TTC549 (cell line): Measurements from ENCODE around the gene CEP83.
"Not testable (repeated sequence)": the region's sequence is repeated elsewhere in the genome, so short reads cannot be mapped to it uniquely, and the experiment has no call there.

Source experiments
- FAIRE-seq: peaks from 2 replicates; lab custom pipeline; 2012; peaks lifted over from hg19 to GRCh38; lab: Jason Lieb, UNC

Gene CEP83, protein sequence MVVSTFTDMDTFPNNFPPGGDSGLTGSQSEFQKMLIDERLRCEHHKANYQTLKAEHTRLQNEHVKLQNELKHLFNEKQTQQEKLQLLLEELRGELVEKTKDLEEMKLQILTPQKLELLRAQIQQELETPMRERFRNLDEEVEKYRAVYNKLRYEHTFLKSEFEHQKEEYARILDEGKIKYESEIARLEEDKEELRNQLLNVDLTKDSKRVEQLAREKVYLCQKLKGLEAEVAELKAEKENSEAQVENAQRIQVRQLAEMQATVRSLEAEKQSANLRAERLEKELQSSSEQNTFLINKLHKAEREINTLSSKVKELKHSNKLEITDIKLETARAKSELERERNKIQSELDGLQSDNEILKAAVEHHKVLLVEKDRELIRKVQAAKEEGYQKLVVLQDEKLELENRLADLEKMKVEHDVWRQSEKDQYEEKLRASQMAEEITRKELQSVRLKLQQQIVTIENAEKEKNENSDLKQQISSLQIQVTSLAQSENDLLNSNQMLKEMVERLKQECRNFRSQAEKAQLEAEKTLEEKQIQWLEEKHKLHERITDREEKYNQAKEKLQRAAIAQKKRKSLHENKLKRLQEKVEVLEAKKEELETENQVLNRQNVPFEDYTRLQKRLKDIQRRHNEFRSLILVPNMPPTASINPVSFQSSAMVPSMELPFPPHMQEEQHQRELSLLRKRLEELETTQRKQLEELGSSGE

DNA sequence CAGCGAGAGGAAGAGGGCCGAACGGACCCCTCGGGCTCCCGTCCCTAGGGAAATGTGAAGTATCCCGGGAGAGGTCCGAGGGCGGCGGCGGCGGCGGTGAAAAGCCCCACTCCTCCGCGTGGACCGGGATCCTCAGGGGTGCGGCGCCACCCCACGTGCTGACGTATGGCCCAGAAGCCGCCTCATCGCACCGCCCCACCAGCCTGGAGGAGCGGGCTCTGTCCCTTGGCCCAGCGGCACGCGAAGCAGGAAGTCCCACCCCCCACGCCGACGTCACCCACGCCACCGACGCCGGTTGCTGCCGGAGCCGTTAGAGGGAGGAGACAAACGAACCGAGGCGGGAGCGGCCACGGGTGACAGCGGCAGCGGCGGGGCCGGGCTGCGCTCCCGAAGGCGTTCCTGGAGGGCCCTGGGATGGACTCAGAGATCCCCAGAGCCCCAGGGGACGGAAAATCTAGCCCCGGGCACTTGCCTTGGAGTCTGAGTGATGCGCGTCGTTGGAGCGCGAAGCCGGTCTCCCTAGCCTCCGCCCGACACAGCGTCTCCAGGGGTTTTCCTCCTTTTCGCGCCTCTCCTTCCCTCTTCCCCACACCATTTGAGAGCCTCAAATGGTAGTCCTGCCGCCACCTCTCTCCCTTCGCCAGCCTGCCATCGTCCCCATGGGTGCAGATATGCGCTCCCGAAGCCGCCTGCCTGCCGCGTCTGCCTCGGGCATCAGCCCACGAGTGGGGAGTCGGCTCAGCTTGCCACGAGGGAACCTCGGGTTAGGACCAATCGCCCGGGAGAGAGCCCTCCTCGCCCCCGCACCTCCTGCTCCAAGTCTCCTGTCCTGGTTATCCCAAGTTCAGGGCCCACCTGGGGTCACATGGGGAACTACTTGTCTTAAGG, at the start of gene CEP83:
Gene CEP83, minus strand, starts transcription at position 140 of the 888 bp plus-strand sequence. CDS start 47,377 bp downstream, outside the sequence.
- FAIRE-seq, result no peak

DNA sequence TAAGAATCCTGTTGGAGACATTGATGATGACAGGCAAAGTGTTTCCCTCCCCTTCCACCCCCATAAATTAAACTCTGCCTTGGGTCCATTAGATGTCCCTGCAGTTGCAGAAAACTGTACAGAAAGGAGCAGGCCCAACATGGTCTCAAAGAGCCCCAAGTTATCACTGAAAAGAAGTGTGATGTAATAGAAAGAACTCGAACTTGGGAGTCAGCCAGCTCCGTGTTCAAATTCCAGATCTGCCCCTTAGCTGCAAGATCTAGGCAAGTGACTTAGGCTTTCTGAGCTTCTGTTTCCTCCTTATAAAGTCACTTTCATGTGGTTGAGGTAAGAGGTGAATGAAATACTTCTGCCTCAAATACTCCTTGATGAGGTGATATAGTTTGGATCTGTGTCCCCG, 49.6 kb upstream of the CEP83 start:
- FAIRE-seq, result no peak

DNA sequence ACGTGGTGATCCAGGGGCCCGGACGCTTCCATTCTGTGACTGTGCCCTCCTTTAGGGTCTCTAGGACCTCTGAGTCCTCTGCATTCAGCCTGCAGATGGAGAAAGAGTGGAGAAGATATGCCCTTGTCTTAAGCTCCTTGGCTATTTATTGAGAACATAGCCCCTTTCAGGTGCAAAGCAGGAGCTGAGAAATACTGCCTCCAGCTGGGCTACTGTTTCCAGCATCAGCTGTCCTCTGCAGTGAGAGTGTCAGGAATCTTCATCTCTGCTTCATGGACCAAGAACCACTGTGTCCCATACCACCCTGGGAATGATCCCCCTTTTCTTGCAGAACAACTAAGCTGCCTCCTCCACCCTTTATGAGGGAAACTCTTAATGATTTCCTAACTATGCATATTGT, 47.8 kb upstream of the CEP83 start:
- FAIRE-seq, result no peak

DNA sequence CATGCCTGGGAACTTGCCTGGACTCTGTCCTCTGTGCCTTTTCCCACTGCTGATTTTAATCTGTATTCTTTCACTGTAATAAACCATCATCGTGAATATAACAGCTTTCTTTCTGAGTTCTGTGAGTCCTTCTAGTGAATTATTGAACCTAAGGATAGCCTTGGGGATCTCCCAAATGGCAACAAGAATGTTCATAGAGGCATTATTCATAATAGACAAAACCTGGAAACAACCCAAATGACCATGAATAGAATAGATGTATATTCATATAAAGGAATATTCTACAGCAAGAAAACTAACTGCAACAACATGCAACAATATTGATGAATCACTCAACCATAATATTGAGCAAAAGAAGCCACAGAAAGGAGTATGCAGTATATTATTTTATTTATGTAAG, 44.7 kb upstream of the CEP83 start:
- no peak for FAIRE-seq

DNA sequence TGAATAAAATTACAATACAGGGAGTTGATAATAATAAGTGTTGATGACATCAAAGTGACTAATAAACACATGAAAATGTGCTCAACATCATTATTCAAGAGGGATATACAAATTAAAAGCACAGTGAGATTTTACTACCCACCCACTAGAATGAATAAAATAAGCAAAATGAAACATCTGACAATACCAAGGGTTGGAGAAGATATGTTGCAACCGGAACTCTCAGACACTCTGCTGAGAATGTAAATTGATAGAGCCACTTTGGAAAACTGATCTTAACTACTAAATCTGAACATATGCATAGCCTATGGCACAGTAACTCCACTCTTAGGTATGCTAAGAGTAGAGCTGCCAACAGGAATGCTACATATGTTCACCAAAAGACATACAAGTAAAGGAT, 44.0 kb upstream of the CEP83 start:
- no peak for FAIRE-seq

DNA sequence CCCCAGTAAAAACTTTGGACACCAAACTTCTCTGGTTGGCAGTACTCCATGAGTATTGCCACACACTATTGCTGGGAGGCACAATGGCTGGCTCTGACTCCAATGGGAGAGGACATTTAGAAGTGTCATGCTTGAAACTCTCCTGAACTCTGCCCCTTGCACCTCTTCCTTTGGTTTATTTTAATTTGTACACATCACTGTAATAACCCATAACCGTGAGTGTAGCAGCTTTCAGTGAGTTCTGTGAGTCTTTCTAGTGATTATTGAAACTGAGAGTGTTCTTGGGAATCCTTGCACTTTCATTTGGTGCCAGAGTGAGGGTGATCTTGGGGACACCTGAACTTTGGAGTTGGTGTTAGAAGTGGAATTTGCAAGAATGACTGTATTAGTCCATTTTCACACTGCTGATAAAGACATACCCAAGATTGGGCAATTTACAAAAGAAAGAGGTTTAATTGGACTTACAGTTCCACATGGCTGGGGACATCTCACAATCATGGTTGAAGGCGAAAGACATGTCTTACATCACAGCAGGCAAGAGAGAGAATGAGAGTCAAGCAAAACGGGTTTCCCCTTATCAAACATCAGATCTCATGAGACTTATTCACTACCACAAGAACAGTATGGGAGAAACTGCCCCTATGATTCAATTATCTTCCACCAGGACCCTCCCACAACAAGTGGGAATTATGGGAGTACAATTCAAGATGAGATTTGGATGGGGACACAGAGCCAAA, 41.3 kb upstream of the CEP83 start:
- no peak for FAIRE-seq

DNA sequence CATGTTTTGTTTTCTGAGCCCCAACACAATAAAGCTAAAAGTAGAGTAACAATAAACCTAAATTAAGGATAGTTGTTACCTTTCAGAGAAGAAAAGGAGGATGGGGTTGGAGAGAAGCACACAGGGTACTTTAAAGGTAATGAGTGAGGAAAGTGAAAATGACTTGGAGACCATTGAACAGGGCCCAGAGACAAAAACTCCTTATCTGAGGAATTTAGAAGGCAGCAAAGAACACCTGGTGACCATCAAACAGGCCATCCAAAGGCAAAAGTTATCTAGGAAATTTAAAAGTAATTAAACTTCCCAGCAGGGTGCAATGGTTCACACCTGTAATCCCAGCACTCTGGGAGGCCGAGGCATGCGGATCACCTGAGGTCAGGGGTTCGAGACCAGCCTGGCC, 39.0 kb upstream of the CEP83 start:
- no peak for FAIRE-seq

DNA sequence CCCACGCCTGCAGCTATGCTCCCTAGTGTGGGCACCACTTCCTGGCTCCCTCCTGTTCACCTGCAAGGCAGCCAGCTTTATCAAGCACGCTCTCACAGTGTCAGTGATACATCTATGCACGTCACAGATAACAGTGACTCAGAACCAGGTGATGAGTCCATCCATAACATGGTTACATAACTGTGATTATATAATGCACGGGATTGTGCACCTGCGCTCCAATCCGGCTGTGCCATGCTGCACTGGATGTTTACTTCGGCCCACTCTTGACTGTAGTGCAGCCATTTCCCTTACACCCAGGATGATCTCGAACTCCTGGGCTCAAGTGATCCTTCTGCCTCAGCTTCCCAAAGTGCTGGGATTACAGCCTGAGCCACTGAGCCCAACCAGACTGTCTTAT, 38.4 kb upstream of the CEP83 start:
- FAIRE-seq, result no peak

DNA sequence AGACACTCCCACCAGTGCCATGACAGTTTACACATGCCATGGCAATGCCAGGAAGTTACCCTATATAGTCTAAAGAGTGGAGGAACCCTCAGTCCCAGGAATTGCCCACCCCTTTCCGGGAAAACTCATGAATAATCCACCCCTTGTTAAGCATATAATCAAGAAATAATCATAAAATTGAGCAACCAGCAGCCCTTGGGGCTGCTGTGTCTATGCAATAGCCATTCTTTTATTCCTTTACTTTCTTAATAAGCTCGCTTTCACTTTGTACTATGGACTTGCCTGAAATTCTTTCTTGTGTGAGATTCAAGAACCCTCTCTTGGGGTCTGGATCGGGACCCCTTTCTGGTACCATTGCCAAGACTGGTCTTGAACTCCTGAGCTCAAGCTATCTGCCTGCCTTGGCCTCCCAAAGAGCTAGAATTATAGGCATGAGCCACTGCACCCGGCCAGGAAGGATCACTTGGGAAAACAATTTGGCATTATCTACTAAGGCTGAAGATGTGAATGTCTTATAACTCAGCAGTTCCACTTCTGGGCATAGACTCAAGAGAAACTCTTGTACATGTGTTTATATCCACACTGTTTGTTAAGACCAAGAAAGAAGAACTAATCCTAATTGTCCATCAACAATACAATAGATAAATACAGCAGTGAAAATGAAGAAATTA, 35.9 kb upstream of the CEP83 start:
- no peak for FAIRE-seq

DNA sequence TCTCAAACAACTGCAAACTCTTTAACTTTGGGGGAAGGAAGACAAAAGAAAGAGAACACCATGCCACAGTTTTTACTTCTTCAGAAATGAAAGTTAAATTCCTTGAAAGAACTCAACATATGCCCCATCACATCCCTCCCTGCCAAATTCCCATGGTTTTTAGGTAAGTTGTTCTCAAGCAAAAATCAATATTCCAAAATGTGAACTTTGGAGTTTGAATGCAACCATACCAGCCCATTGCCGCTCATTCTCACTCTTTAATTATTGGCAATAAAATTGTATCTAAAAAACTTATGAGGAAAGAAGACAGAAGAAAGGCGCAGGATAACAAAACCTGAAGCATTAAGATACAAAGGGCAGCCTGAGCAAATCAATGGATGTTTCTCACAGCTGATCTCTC, 31.8 kb upstream of the CEP83 start:
- no peak for FAIRE-seq

DNA sequence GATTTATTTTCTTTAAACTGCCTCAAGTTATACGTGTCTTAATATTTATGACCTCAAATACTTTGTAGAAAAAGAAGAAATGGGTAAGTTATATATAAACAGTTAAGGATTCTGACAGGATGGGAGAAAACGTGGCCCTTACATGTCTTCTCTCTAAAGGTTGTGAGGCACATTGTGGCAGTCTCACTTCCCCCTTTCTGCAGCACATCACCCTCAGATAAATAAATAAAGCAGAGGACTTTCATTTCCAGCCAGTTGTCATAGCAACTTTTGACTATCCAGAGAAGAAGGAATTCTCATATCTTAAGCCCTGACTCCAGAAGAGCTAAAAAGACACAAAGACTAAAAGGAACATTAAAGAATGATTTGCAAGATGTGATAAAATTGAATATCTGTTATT, 28.8 kb upstream of the CEP83 start:
- no peak for FAIRE-seq

DNA sequence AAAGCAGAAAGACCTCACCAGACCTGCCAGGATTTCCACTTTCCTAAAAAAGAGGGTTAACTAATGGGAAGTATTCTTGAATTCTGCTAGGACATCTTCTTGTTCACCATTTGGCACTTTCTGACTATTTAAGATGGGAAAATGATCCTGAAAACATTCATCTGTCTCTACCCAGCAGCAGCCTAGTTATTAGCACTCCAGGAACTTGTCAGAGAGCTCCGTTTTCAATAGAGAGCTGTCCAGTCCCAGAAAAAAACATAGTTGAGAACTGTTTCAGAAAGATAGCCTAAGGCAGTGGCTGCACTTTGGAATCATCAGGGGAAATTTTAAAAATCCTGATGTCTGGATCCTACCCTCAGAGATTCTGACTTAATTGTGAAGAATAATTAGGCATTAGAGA, 22.1 kb upstream of the CEP83 start:
- FAIRE-seq, result no peak

DNA sequence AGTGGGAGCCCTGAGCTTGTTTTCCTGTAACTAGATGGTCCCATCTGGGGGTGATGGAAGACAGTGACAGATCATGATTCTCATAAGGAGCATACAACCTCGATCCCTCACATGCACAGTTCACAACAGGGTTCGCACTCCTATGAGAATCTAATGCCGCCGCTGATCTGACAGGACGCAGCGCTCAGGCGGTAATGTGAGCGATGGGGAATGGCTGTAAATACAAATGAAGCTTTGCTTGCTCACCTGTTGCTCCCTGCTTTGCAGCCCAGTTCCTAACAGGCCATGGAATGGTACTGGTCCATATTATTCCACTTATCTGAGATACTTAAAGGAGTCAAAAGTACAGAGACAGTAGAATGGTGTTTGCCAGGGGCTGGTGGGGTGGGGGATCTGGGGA, 9.9 kb upstream of the CEP83 start:
- no peak for FAIRE-seq

DNA sequence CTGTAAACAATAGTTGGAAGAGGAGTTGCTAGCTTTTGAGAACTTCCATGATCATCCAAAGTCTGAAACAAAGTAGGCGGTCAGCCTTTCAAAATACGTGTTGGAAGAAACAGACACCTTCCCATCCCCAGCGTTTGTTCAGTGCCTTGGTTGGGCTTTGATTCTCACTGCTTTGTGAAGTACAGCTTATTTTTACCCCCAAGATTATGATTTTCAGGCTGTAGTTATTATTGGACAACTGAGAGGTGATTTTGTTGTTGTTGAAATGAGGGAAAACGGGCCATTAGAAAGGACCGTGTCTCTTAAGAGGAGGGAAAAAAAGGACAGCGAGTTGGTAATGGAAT, 921 bp upstream of the CEP83 start:
- FAIRE-seq, result no peak

DNA sequence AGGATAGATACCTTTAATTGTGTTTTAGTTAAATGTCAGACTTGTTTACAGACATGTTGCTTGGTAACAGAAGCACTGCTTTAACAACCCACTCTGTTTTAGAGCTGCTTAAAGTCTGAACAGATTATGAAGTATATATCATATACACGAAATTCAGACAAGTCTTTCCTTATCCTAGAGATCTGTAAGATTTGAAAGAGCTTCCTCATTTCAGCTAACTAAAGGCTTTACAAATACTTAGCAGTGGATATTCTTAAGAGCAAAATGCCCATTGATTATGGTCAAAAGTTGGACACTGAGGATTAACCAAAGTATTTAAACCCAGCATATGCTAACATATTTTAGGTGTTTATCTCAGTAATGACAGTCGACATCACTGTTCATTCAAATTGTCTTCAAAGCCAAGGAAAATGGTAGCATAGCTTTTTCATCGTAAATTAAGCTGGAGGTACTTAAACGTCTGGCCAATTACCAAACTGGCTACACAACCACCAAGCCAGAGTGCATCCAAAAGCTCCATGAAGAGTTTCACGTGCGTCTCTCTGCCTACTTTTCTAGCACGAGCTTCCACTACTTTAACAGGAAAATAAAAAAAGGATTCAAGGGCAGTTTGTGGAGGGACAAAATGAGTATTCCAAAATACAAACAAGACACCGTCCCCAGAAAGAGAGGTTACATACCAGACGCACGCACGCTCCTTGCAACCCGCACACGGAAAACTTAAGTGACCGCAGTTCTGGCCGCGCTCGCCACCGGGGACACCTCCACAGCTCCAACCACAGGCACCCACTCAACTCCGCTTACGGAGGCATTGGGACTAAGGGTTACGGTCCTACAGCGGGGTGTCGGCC, 565 bp downstream of the CEP83 start:
- FAIRE-seq, result no peak

DNA sequence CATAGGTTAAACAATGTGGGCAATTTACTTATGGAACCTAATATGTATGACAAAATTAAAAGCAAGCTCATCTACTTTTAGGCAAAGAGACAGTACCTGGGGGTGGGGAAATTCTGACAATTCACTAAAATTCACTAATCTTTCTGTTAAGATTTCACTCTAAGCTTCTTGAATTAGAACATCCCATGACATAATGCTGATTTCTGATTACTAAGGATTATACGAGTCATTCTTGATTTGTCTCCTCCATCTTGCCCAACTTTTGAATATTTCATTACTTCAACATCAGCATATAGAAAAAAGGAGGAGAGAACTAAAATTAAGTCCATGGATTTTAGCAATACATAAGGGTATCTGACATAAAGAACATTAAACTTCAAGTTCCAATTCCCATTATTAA, 2.4 kb downstream of the CEP83 start:
- no peak for FAIRE-seq

DNA sequence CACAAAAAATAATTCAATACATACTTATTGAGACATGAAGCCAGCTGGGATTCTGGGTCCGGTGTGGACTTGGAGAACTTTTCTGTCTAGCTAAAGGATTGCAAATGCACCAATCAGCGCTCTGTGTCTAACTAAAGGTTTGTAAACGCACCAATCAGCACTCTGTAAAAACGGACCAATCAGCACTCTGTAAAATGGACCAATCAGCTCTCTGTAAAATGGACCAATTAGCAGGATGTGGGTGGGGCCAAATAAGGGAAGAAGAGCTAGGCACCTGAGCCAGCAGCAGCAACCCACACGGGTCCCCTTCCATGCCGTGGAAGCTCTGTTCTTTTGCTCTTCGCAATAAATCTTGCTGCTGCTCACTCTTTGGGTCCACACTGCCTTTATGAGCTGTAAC, 5.3 kb downstream of the CEP83 start:
- FAIRE-seq, result not testable (repeated sequence)

DNA sequence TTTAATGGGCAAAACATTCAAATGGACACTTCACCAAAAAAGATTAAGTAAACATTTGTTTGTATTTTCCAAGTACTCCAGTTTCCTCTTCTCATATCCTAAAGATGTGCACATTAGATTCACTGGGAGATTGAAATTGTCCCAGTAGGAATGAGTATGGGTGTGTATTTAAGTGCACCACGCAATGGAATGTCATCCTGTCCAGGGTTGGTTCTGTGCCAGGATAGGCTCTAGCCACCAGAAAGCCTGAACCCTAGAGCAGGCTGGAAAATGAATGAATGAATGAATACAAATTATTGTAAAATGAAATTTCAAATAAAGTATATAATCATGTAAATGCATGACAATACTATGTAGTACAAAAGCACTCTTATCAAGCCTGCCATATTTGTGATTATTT, 14.0 kb downstream of the CEP83 start:
- no peak for FAIRE-seq

DNA sequence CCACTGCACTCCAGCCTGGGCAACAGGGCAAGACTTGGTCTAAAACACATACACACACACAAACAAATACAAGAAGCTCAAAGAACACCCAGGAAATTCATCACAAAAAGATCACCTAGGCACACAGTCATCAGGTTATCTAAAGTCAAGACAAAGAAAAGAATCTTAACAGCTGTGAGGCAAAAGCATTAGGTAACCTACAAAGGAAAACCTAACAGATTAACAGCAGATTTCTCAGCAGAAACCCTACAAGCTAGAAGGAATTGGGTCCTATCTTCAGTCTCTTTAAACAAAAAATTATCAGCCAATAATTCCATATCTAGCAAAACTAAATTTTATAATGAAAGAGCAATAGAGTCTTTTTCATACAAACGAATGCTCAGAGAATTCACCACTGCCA, 22.4 kb downstream of the CEP83 start:
- no peak for FAIRE-seq

DNA sequence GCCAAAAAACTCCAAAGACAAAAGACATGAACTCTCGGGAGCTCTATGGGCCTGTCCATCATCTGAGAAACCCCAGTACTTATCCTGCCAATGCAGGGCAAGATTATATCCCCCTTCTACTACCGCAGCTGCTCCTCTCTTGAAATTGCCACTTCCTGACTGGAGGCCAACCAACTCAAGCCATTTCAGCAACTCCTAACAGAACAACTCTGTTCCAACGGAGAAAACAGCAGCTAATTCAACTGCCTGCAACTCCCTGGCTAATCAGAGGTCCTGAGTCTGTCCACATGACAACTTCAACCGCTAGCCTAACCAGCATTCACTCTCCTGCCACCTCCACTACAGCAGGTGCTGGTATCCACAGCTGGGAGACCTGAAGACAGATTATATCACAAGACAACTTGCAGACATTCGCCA, 24.1 kb downstream of the CEP83 start:
- no peak for FAIRE-seq

DNA sequence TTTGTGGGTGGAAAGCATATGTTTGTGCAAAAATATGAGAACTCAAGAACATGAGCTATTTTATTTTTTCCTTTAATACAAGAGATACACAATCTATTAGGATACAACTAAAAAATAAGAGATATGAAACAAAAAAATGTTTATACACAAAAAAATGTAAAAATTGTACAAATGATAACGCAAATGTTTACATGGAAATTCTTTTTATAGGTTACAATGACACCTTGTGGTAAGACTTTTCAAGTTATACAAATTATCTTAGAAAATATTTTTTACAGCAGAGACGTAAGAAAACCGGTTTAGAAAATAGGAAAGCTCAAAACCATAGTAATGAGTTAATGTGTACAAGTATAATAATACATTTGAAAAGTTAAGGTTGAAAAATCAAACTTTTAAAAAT, 25.5 kb downstream of the CEP83 start:
- peak; percentile 7 for FAIRE-seq
